Measurements from ENCODE around the gene WDR82.

GRCh38 chr3:52240059-52240885 is 38.2 kb downstream of the WDR82 start:
- TF ChIP-seq POLR2AphosphoS5 (IDR thresholded peaks at IDR 0.05), result peak in 1 of 4 donors; percentile 16
- TF ChIP-seq CTCF (IDR thresholded peaks at IDR 0.05), result no peak
- TF ChIP-seq EP300 (IDR thresholded peaks at IDR 0.05), result no peak
